ENCODE measurements around the gene NHERF2.
A peak's percentile ranks its signal among the peaks of the same experiment; 100 is the strongest.

NHERF2 gene

DNA sequence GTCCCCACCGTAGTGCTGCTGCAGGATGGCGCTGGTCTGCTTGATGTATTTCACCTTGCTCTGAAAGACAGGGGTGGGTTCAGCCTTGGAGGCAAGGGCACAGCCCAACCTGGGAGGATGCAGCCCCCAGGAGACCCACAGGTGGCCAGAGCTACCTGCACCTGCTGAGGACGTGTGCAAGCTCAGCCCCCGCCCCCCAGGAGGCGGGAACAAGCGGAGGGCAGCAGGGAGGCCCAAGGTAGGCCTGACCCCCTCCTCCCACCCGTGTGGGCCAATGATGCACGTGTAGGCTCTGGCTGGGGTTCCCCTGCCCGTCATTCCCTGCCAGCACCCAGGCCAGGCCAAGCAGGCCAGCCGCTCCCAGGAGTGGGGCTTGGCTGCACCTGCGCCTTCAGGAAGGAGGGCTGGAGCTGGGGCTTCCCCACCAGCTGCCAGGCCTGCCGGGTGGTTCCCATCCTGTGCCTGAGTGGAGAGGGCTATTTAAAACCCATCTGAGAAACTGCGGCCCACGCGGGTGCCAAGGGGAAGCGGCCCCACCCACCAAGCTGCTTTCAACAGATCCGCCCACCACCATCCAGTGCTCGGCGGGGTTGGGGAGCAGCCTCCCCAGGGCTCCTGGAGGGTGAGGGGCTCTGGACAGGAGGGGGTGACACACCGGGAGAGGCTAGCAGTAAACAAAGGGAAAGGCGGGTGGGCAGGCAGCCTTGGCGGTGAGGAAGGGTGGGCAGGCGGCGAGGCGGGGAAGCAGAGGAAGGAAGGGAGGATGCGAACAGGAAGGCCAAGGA is 17.2 kb downstream of the NHERF2 start:
- no peak for FAIRE-seq
- DNase-seq (ENCODE audit: insufficient read length, low spot score) = no peak
- TF ChIP-seq, protein P1, sequence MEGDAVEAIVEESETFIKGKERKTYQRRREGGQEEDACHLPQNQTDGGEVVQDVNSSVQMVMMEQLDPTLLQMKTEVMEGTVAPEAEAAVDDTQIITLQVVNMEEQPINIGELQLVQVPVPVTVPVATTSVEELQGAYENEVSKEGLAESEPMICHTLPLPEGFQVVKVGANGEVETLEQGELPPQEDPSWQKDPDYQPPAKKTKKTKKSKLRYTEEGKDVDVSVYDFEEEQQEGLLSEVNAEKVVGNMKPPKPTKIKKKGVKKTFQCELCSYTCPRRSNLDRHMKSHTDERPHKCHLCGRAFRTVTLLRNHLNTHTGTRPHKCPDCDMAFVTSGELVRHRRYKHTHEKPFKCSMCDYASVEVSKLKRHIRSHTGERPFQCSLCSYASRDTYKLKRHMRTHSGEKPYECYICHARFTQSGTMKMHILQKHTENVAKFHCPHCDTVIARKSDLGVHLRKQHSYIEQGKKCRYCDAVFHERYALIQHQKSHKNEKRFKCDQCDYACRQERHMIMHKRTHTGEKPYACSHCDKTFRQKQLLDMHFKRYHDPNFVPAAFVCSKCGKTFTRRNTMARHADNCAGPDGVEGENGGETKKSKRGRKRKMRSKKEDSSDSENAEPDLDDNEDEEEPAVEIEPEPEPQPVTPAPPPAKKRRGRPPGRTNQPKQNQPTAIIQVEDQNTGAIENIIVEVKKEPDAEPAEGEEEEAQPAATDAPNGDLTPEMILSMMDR (IDR thresholded peaks at IDR 0.05; ENCODE audit: insufficient read depth, missing control alignments) = no peak

DNA sequence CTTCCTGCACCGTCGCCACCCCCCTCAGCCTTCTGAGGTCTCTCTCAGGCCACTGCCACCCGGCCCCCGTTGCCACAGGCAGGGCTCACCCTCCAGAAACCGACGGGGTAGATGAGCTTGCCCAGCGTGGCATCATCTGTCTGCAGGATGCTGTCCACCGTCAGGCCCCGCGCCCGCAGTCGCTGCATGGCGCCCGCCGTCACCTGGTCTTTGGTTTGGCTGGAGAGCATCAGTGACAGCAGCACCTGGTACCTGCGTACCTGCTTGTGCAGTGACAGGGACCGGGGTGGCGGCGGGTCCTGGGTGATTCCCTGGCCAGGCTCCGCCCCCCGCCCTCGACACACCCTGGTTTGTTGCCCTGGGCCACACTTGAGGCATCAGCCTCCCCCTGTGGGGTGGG is 17.8 kb downstream of the NHERF2 start:
- no peak for FAIRE-seq

DNA sequence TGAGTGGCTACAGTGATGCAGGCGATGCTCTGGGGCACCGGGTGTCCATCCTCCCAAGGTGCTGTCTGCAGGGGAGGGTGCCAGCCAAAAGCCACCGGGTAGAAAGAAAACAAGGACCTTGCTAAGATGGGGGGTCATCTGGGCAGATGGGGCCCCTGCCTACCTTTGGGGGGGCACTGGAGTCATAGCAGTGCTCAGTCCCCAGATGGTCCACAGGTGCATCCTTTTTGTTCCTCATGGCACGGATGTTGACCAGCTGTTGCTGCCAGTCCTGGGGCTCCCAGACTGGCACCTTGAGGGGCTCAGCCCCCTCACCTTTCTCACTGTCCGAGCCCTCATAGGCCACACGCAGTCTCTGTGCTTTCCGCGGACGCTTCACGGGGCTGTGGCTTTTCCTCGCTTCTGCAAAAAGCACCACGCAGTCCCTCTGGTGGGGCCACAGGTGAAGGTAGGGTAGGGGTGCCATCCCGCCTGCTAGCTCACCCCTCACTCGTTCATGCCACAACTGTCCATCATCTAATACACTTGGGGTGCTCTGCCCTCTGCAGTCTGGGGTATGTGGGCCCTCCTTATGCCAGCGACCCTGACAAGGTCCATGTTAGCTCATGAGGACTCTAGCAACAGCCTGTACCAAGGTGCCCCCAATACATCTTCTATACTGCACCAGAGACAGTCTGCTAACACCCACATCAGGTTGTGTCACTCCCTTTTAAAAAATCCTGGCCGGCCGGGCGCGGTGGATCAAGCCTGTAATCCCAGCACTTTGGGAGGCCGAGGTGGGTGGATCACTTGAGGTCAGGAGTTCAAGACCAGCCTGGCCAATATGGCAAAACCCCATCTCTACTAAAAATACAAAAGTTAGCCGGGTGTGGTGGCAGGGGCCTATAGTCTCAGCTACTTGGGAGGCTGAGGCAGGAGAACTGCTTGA is 19.5 kb downstream of the NHERF2 start:
- FAIRE-seq (no peak), DNase-seq (ENCODE audit: insufficient read length, low spot score) (no peak)
- TF ChIP-seq, protein P1 (IDR thresholded peaks at IDR 0.05; ENCODE audit: insufficient read depth, missing control alignments) = no peak

More for the DNA sequence above, 17.8 kb downstream of the NHERF2 start:
- TF ChIP-seq, protein P1 (IDR thresholded peaks at IDR 0.05; ENCODE audit: insufficient read depth, missing control alignments) = no peak
- DNase-seq (ENCODE audit: insufficient read length, low spot score) = no peak

DNA sequence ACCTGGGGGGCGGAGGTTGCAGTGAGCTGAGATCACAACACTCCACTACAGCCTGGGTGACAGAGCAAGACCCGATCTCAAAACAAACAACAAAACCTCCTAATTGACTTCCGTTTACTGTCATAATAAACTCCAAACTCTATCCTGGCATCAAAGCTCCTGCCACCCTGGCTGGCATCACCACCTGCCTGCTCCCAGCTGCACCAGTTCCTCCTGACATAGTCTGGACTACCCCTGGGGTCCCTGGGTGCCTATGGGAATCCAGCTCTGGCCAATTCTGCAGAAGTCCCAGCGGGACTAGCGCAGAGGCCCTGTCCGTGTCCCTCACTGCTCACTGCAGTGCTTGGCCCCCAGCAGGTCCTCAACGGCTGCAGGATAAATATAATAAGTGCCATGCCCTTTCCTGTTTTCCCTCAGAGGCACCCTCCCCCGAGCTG is 20.2 kb downstream of the NHERF2 start:
- DNase-seq (ENCODE audit: insufficient read length, low spot score) = no peak
- no peak for FAIRE-seq

DNA sequence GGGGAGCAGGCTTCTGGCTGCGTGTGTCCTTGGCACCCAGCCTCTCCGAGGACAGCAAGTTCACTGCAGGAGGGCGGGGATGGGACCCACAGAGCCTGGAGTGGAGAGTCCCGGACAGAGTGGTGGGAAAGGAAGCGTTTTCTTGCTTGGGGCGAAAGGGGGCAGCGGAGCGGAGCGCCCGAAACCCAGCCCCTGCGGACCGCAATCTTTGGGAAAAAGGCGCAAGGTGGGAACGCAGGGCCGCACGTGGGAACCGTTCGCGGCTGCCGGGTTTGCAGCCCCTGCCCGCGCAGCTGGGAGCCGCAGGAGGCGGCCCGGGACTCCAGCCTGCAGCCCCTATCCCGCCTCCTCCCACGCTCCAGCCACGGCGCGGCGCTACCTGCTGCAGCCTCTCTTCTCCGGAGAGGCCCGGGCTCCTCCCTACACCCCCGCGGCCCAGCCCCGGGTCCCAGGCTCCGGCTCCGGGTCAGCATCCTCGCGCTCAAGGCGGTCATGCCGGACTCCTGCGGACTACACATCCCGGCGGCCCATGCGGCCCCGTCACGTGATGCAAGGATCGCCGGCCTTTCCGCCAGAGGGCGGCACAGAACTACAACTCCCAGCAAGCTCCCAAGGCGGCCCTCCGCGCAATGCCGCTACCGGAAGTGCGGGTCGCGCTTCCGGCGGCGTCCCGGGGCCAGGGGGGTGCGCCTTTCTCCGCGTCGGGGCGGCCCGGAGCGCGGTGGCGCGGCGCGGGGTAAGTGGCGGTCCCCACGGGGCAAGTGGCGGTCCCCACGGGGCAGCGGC is 20.8 kb downstream of the NHERF2 start, which contains the start of the genes NTHL1 and TSC2:
Gene NTHL1 (minus strand): TSS at position 505 of the 786 bp plus-strand sequence. CDS start 11 bp downstream, at position 494.
Gene TSC2 (plus strand): TSS at position 656 of the 786 bp plus-strand sequence. CDS start 631 bp downstream, outside the sequence.
- no peak for FAIRE-seq

More for the DNA sequence above, 20.2 kb downstream of the NHERF2 start:
- TF ChIP-seq, protein P1 (IDR thresholded peaks at IDR 0.05; ENCODE audit: insufficient read depth, missing control alignments) = no peak

DNA sequence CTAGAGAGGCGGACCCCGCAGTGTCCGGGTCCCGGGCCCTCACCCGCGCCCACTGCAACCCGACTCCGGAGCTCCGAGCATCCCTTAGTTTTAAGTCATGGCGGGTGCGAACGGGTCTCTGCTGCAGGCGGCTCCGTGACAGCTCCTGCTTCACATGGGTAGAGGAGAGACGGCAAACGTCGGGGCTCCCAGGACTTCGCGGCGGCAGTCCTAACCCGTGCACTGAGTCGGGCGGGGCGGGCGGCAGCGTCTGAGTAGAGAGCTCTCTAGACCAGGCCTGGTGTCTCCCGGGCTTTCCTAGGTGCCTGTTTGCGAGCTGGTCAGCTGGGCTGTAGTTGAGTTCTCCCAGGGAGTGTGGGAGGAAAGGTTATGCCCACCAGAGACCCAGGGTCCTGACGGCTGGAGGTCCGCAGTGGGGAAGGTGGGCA is 21.4 kb downstream of the NHERF2 start:
- DNase-seq (ENCODE audit: insufficient read length, low spot score) = no peak
- FAIRE-seq = no peak
- TF ChIP-seq, protein P1 (IDR thresholded peaks at IDR 0.05; ENCODE audit: insufficient read depth, missing control alignments) = no peak

More for the DNA sequence above, 20.8 kb downstream of the NHERF2 start, which contains the start of the genes NTHL1 and TSC2:
- peak; percentile 90 for DNase-seq (ENCODE audit: insufficient read length, low spot score)
- TF ChIP-seq, protein P1 (IDR thresholded peaks at IDR 0.05; ENCODE audit: insufficient read depth, missing control alignments) = no peak

Measured in D721Med (cell line).